GM10266 (cell line): ENCODE results near the gene HDGFL2.

ENCODE experiments used
- DNase-seq: peaks from one replicate; pipeline ENCODE4 v3.0.0; 2012; ENCODE audit errors: extremely low spot score
- TF ChIP-seq, protein P1 (sequence below): IDR thresholded peaks from 2 replicates; pipeline ENCODE4 v1.5.1; 2012; ENCODE audit warnings: mild to moderate bottlenecking, low read depth; ENCODE audit not compliant: control insufficient read depth, insufficient read depth; ENCODE audit errors: missing control alignments

HDGFL2 gene

DNA sequence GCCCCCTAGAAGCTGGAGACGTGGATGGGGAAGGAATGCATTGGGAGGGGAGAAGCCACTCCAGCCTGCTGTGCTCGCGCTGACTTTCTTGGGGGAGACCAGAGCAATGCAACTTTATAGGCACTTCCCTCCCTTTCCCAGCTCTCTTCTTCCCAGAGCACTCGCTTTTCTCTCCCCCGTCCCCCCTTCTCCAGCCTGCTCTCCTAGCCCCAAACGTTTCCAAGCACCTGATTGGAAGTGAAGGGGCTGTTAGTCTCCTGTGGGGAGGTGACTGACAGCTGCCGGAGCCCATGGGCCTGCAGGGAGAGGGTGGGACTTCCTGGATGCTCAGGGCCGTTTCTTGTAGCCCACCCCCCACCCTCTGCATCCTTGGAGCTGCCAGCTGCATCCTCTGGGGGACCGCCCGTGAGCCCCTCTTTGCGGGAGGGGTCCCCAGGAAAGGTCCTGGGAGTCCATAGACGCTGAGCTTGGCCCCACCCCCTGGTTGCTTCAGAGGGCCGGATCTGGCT, 2.5 kb downstream of the HDGFL2 start:
- DNase-seq: peak; percentile 91
- TF ChIP-seq, protein P1, sequence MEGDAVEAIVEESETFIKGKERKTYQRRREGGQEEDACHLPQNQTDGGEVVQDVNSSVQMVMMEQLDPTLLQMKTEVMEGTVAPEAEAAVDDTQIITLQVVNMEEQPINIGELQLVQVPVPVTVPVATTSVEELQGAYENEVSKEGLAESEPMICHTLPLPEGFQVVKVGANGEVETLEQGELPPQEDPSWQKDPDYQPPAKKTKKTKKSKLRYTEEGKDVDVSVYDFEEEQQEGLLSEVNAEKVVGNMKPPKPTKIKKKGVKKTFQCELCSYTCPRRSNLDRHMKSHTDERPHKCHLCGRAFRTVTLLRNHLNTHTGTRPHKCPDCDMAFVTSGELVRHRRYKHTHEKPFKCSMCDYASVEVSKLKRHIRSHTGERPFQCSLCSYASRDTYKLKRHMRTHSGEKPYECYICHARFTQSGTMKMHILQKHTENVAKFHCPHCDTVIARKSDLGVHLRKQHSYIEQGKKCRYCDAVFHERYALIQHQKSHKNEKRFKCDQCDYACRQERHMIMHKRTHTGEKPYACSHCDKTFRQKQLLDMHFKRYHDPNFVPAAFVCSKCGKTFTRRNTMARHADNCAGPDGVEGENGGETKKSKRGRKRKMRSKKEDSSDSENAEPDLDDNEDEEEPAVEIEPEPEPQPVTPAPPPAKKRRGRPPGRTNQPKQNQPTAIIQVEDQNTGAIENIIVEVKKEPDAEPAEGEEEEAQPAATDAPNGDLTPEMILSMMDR: no peak

DNA sequence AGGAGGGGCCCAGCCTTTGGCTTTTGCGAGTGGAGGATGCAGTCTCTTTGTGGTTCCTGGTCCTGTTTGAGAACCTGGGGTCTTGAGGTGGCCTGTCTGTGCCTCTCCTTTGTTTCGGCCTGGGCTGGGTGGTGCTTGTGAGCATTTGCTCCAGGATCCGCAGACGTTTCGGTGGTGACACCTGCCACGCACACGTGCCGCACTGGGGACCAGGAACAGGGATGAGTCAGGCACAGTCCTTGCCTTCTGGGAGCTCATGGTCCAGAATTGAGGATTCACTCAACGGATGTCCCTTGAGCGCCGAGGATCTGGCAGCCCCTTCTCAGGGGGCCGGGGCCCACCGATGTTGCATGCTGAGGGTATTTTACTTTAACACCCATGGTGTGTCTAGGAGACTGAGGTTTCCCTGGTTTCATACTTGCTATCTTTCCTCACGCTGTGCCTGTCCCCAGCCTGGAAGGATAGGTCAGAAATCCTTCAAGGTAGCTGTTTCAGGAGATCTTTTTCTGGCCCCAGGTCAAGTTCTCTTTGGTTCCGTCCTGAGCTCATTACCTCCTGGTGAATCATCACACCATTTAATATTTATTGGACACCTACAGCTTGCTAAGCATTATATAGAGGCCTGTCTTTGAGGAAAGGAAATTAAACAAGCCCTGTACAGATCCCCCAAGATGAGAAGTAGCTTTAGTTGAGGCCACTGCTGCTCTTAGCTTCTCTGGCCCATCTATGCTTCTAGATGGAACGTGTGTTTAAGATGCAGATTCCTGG, 5.1 kb downstream of the HDGFL2 start:
- TF ChIP-seq, protein P1: no peak
- no peak for DNase-seq

DNA sequence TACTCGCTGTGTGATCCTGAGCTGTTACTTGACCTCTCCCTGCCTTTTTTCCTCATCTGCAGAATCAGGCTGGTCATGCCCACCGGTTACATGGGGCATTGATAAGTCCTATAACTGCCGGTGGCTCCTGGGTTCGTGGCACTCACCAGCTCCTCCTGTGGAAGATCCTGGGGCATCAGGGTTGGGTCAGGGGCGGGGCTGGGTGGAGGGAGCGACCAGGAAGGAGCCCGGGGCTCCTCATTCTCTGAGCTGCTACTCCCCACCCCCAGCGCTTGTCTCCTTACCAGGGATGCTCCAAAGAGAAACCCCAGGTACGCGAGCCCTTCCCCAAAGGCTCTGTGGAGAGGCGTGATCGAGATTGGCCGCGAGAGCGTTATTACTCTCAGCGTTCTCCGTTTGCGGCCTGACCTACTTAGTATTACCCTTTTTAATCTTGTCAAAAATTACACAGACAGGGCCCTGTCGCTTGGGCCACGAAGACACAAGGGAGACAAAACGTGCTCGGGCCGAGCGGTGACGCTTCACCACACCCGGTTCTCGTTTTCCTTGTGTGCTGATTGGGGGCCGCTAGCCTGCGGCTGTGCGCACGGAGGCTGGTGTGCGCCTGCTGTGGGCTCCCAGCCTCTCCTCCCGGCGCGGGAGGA, 10.7 kb downstream of the HDGFL2 start:
- no peak for DNase-seq
- TF ChIP-seq, protein P1: no peak

DNA sequence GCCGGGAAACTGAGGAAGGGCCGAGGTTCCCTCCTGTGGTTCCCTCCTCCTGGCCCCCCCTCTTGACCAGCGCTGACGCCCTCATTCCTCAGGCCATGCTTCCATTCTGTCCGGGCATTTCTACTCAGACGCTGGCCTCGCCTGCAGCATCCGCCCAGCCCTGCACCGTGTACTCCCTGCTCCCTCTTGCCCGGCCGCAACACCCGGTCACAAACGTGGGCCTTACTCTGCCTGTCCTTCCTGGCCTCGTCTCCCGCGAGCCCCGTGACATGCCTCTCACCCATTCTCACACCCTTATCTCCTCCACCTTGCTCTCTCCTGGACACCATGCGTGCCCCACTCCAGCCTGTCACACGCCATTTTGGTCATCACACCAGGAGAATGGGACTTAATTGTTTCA, 11.3 kb downstream of the HDGFL2 start:
- no peak for DNase-seq
- TF ChIP-seq, protein P1: no peak

DNA sequence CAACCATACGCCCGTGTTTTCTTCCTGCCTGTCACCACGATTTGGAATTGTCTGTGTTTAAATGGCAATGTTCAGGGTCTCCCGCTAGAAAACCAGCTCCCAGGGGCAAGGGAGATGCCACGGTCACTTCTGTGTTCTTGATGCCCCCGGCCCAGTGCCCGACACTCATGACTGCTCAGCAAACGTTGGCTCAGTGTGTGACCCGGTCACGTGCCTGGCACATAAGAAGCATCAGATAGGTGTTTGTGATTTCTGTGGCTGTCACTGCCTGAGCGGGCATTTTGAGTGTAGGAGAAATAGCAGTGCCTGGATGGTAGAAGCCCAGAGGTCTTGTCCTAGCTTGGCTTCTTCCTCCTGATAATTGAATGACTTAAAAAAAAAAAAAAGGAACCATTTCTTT, 15.5 kb downstream of the HDGFL2 start:
- DNase-seq: no peak
- TF ChIP-seq, protein P1: no peak

- DNase-seq: no peak
- TF ChIP-seq, protein P1: no peak
Observed at GRCh38 chr19:4488496-4488895, 16.4 kb downstream of the HDGFL2 start.

DNA sequence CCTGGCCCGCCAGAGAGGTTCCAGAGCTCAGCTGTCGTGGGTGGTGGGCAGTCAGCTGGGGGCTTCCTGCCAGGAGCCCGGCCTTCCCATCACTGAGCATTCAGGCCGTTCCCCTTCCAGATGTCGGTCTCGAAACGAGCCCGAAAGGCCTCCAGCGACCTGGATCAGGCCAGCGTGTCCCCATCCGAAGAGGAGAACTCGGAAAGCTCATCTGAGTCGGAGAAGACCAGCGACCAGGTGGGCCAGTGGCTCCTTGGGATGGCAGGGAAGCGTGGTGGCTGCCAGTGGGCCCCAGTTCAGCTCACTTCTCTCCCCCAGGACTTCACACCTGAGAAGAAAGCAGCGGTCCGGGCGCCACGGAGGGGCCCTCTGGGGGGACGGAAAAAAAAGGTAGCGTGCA, 19.3 kb downstream of the HDGFL2 start:
- DNase-seq: no peak

More for the DNA sequence above, 19.3 kb downstream of the HDGFL2 start:
- TF ChIP-seq, protein P1: no peak
